Stimulated activated CD4-positive, alpha-beta T cell treated with anti-CD3 and anti-CD28 coated beads, Interleukin-1b, Interleukin-23, amount 100 ng/mL, for 24 hours (primary cell): ENCODE data around the gene RHO.
"Not testable (repeated sequence)": the region's sequence is repeated elsewhere in the genome, so short reads cannot be mapped to it uniquely, and the experiment has no call there.

Experiments used
- DNase-seq, 4 experiments: peaks; one replicate each; pipeline ENCODE4 v3.0.0-alpha.2; 2020; ENCODE audit warnings: low read depth in 4 of 4, low spot score in 1 of 4

Gene RHO

GRCh38 chr3:129542747-129543146 lies 14.3 kb downstream of the RHO start:
- no peak for DNase-seq

DNA sequence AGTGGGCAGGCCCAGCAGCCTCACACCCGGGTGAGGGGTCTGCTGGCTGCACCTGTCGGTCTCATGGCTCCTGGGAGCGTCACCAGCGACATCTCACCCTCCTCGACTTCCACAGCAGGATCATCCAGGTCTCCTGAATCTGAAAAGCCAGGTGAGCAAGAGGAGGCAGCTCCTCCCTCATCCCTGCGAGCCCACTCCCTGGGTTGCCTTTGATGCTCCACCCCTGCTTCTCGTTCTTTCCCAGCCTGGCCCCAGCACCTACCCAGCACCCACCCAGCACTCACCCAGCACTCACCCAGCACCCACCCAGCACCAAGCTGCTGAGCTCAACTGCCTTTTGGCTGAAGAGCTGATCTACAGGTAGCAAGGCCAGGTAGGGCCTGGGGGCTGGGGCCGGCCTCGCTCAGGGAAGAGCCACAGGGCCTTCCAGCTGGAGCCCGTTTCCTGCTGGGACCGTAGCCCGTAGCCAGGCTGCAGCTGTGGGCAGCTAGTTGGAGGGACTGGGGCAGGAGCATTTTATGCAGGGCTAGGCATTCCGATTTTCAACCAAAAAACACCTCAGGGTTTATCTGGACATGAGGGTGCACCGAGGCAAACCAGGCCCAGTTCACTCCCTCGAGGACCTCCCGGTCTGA lies 14.8 kb downstream of the RHO start, which contains the start of gene H1-8:
H1-8 (plus strand) TSS at position 20 of the 635 bp plus-strand sequence; CDS start at position 64, 44 bp downstream.
- DNase-seq = no peak

- DNase-seq = no peak
These were observed 15.6 kb downstream of the RHO start for GRCh38 chr3:129543999-129544398.

GRCh38 chr3:129545951-129546350 lies 17.5 kb downstream of the RHO start:
- DNase-seq = not testable (repeated sequence)

- DNase-seq = no peak
These were observed 18.8 kb downstream of the RHO start for GRCh38 chr3:129547241-129547640.

GRCh38 chr3:129548104-129548965 lies 19.9 kb downstream of the RHO start:
- DNase-seq = no peak

DNA sequence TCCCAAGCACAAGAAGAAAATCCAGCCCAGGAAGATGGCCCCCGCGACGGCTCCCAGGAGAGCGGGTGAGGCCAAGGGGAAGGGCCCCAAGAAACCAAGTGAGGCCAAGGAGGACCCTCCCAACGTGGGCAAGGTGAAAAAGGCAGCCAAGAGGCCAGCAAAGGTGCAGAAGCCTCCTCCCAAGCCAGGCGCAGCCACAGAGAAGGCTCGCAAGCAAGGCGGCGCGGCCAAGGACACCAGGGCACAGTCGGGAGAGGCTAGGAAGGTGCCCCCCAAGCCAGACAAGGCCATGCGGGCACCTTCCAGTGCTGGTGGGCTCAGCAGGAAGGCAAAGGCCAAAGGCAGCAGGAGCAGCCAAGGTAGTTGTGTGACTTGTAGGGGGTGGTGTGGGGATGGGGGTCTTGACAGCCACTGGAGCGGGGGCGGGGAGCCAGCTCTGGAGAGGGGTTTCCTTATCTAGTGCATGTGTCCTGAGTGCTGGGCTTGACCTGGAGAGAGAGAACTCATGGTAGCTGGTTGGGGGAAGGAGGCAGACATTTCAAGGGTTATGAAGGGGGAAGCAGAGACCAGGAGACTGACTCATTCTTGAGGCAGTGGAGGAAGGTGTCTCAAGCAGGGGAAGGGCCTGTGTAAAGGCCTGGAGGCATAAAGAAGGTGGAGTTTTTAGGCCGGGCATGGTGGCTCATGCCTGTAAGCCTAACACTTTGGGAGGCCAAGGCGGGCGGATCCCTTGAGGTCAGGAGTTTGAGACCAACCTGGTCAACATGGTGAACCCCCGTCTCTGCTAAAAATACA lies 20.8 kb downstream of the RHO start:
- no peak for DNase-seq

DNA sequence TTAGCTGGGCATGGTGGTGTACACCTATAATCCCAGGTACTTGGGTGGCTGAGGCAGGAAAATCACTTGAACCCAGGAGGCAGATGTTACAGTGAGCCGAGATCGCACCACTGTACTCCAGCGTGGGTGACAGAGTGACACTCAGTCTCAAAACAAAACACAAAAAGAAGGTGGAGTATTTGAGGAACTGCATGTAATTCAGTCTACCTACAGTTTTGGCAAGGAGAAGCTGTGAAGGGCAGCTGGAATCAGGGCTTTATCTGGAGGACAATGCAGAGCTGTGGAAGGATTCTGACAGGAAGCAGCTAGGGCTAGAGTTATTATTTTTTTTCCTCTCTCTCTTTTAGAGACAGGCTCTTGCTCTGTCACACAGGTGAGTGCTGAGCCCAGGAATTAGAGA lies 21.4 kb downstream of the RHO start:
- no peak for DNase-seq

DNA sequence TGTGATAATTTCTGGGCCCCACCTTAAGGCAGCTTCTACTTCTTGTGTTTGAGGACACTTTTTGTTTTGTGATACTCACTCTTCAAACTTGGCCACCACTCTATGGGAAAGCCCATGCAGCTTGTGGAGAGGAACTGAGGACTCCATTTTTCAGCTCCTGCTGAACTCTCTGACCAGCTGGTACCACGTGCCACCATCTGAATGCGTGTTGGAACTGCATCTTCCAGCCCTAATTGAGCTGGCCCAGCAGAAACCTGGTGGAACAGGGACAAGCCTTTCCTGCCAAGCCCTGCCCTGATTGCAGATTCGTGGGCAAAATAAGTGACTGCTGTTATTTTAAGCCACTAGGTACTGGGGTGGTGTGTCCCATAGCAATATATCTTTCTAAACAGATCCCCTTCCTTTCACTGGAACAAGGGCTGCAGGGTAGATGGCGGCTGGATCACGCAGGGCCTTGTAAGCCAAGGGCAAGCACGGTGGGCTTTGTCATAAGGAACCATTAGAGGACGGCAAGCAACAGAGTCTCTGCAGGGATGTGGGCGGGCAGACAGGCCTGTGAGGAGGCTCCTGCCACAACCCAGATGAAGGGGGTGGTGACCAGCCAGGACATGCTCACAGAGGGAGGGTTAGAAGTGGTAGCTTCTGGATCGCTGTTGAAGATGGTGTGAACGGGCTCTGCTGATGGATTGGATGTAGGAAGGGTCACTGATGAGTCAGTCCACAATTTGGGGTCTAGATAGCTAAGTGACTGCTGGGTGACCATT lies 24.0 kb downstream of the RHO start:
- no peak for DNase-seq

GRCh38 chr3:129553171-129553570 lies 24.7 kb downstream of the RHO start:
- no peak for DNase-seq

DNA sequence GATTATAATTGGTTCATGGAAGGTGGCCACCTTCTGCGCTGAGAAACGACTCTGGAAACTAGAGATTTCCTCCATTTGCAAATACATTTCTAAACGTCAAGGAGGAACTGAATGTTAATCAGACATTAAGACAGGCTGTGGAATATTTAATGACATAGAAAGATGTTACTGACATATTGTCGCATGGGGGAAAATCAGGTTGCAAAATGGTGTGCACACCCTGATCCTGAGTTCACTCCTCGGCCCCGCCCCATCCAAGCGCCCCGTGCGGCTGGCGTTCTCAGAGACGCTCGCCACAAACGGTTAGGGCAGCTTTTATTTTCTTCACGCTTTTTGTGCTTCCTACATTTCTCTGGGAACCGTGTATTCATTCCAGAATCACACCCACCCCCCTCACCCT lies 25.3 kb downstream of the RHO start:
- DNase-seq = no peak

DNA sequence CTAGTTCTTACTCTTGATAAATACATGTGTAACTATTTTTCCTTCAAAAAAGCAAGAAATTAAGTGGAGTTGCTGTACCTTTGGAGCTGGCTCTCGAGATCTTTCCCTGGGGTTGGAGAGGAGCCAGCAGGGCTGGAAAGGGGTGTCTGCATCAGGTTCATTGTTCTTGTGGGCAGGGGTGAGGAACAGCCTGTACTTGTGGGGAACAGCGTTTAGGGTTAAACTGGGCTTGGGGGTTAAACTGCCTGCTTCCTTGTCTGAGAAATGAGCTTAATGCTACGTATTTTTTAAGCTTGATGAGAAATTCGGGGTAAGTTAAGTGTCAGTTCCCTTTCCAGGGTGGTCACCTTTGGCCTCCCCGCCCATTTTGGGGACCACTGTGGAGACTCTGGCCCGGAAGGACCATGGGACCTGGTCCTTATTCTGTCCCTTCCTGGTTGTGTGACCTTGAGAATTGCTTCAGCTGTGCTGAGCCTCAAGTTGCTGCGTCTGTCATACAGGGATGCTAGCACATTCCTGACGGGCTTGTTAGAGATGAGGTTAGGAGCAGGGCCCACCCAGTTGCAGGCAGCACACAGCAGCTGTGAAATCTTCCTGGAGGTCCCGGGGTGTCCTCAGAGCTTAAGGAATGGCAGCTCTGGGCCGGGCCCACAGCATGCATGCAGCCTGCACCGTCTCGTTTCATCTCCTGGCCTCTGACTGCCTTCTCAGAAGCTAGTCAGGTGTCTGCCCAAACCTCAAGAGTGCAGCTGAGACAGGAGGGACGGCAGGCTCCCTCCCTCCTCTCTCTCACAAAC lies 26.1 kb downstream of the RHO start:
- no peak for DNase-seq

- DNase-seq = no peak
These were observed 26.7 kb downstream of the RHO start for GRCh38 chr3:129555153-129555550.

DNA sequence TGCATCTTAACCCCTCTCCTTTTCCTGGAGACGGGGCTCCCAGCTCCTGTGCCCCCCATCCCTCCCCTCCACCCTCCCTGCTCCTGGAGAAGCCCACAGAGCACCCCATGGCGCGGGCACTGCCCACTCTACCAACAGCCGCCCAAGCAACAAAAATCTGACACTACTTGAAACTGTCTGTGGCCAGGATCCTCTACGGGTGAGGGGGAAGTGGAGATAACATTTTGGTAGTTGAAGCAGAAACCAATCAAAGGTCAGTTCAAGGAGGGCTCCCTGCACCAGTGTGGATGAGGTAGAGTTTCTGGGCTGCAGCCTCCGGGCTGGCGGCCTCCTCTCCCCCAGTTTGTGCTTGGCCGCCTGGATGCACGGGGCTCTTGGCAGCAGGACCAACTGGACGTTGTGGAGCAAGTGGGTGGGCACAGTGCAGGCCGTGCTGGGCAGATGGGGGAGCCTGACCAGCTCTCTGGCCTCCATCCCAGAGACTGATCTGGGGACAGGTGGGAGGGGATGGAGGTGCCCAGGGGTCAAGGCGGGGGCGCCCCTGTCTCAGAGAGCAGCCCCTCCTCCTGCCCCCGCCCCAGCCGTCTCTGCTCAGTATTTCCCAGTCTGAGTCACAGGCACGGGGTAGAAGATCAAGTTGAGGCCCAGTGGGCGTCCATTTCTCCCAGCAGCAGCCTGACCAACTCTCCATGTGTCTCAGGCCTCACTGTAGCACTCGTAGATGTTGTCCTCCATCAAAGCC lies 27.3 kb downstream of the RHO start:
- no peak for DNase-seq

DNA sequence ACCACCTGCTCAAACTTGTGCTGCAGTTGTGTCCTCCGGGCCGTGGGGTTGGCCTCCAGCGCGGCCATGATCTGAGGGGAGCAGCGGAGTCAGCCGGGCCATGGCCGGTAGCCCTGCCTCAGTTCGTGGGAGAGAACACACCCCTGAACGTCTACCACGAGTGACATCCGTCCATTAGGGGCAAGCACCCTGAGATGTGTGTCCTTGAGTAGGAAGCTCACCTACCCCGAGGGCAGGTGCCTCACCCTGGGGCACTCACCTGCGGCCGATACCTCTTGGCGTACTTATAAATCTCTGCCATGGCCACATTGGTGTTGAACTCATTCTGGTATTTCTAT lies 27.9 kb downstream of the RHO start:
- no peak for DNase-seq

DNA sequence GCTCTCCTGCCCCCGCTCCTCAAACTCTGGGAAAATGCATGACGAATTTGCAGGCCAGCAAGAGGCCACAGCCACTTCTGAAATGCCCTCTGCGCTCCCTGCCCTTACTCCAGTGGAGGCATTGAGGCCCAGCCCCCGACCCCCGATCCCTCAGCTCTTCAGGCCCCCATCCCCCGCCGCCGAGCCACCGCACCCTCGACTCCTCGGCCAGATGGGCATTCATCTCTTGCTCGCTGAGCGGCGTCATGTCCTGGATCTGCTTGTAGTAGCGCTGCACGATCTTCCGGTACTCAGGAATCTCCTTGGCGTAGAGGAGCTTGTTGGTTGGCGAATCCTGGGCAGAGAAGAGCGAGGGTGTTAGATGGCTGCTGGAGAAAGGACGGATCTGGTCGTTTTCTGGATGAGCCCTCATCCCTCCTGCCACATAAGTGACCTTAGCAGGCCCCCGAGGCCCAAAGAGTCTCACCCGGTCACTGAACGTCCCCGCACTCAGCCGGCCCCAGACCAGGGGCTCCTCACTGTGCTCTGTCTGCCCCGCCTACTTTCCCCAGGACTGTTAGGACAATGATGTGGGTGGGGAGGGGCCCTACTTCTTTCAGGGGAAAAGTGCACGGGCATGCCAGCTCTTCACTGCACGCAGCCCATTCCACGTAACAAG lies 28.6 kb downstream of the RHO start:
- DNase-seq = no peak

DNA sequence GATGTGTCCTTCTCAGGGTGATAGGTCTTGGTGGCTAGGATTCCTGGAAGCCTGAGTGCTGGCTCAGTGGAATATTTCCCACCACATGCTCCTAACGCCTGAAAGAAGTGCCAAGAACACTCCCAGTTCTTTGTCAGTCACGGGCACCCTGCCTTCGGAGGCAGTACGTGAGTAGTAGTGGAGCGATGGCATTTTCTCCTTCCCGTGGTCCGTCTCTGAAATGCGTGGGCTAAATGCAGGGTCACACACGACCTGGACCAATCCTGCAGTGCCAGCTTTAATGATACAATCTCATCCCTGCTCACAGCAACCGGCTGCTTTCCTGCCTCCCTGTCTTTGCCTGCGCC lies 29.1 kb downstream of the RHO start:
- no peak for DNase-seq

- no peak for DNase-seq
These were observed 29.8 kb downstream of the RHO start for GRCh38 chr3:129558081-129558771.
